Measurements from ENCODE around the gene LAGE3. TPM values are rescaled to one million over a fixed set of nuclear protein-coding genes. Genes with fewer than 3 reads are reported as not detected.

Gene LAGE3
- total and polyA plus RNA-seq, 2 of the 8 experiments (the other 6 are each of a cell fraction or from before 2014, with no cell fraction given) = 44.5 to 102 TPM

- TF ChIP-seq CHD7 (IDR thresholded peaks at IDR 0.05; ENCODE audit: insufficient replicate concordance, low read length) (no peak), SUZ12 (IDR thresholded peaks at IDR 0.05; ENCODE audit: low read length) (no peak), CHD1 (IDR thresholded peaks at IDR 0.05; ENCODE audit: low read depth, low read length) (no peak), SP1 (IDR thresholded peaks at IDR 0.05; ENCODE audit: low read depth, low read length) (no peak), ZNF274 (IDR thresholded peaks at IDR 0.05; ENCODE audit: borderline replicate concordance, extremely low read depth, low read length) (no peak), YY1 (IDR thresholded peaks at IDR 0.05; ENCODE audit: low read depth, low read length) (no peak)
These were observed 10.9 kb upstream of the LAGE3 start (continued) for GRCh38 chrX:154490021-154490413.
